Muscle of back (tissue), 11 donors: Measurements from ENCODE around the gene ACOXL. TPM values are rescaled to one million over a fixed set of nuclear protein-coding genes. Genes with fewer than 3 reads are reported as not detected.
A peak's percentile ranks its signal among the peaks of the same experiment; 100 is the strongest.

Experiments
- DNase-seq, 3 donors: peaks; one replicate each; pipeline versions ENCODE4 v3.0.0 to v3.0.0-alpha.2; 2013
- polyA plus RNA-seq, 10 donors: library from polyadenylated mRNA; unstranded; fragments of 120-200 nt; gene quantifications; one replicate each; pipeline ENCODE4 v1.2.1, GENCODE V29; 2013; ENCODE audit not compliant: insufficient read length in 10 of 10

The ACOXL gene
- polyA plus RNA-seq, 10 donors: 0.09 to 0.53 (median 0.18) TPM

DNA sequence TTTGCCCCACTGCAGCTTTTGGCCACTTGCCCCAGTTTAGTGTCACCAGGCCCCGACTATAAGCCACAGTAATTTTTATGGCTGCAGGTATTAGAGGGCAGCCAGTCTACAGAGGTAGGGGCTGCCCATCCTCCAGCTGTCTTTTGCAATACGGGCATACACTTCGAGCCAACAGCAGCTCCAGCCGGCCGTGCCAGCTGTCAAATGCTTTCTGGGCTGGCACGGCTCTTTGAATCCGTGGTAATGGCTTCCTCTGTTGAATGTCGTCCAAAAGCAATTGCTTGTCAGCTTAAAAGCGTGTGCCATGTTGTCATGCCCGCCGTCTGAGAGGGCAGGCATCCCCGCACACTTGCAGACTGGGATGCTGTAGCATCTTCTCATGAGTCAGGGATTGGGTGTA, 429.6 kb downstream of the ACOXL start:
- peak; percentile 60 to 69 (median 60) for DNase-seq

DNA sequence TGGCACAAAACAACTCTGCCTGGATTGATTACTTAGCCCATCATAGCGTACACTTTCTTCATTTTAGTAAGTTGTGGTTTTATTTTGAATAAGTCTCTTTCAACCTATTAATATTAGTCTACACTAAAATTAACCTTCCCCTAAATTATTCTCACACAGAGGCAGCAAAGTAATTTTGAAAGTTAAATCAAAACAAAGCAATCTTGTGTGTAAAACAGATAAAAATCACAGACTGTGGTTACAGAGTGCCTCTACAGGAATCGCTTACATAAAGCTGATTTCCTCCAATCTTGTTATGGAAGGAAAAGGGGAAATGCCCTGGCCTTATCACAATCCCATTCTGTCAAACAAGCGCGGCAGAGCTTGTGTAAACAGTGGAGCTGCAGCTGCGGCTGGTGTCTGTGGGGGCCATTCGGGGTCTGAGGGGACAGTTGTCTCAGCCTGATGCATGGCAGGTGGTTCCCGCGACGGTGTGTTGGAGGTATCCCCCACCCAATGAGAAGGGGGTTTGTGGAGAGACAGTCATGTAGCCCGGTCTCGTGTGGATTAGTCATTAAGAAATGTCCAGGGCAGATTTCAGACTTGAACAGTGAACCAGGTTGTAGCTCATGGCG, 430.5 kb downstream of the ACOXL start:
- DNase-seq: no peak

DNA sequence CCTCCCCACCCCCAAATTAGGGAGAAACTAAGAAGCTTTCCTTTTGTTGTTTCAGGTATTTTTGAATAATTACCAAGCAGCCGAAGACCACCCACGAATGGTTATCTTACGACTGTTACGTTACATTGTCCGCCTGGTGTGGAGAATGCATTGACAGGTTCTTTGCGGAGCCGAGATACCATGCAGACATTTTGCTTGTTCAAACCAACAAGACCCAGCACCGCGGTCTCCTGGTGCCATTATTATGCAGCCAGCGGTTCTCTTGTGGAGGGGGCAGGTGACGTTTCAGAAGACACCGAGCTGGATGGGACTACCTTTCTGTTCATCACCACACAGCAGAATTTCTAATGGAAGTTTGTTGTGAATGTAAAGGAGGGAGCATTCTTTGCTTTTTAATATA, 431.7 kb downstream of the ACOXL start:
- DNase-seq: no peak

- DNase-seq: peak in 1 of 3 donors; percentile 61
These were observed 432.7 kb downstream of the ACOXL start for GRCh38 chr2:111165084-111165483.

DNA sequence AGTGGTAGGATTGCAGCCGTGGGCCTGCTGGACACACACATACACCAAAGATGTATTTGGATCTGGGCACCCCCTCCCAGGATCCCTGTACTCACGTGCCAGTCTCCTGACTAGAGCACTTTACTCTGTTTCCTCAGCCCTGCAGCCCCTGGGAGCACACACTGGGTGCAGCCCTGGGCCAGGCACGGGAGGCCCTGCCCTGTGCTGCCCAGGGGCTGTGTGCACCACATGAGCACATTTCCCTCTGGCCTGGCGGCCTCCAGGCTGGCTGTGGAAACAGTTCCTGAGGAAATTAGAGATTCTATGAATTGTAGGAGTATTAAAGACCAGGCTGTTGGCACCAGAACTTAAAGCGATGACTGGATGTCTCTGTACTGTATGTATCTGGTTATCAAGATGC, 433.7 kb downstream of the ACOXL start:
- no peak for DNase-seq

DNA sequence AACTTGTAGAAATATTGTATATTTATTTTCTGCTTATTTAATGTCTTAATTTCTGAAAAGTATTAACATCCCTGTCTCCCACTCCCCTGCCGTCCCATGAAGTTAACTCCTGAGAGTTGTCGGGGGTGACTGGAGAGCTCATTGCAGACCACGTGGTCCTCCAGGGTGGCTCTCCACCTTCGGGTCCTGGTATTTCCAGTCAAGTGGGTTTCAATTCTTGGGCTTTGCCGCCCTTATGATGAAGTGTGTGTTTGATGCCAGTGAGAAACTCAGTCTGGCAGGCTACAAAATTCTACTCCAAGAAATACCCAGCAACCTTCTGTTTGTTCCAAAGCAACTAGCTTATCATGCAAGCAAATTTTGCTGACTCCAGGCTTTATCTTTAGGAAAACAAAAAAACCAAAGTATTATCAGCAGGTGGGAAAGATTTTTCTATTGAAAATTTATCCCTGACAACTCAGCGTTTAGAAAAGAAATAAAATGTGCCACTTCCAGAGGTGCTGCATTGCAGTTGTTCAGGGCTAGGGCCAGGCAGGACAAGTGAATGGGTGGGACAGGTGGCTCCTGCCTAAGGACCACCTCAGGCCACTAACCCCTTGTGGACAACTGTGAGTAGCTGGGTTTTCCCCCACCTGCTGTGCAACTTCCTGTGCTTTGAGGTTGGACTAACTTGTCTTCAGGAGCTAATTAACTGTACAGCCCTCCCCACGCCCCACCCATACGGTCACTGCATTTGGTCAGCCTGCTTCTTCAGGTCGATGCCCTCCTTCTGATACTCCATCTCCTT, 434.9 kb downstream of the ACOXL start:
- DNase-seq: no peak

GRCh38 chr2:111167863-111168162, 435.4 kb downstream of the ACOXL start:
- no peak for DNase-seq

Other genes starting within 250 kb of the ACOXL start
- gene RGPD6, start 155.4 kb upstream of the ACOXL start, polyA plus RNA-seq: 10 to 100 TPM; 14.7 to 30.7 (median 23.2) TPM
- gene BUB1, start 54.5 kb upstream of the ACOXL start, polyA plus RNA-seq: 10 to 100 TPM in 8 of 10 donors, 1 to 10 TPM in 2; 8.0 to 15.9 (median 10.9) TPM